ENCODE data around the gene BRD1.

BRD1 gene

DNA sequence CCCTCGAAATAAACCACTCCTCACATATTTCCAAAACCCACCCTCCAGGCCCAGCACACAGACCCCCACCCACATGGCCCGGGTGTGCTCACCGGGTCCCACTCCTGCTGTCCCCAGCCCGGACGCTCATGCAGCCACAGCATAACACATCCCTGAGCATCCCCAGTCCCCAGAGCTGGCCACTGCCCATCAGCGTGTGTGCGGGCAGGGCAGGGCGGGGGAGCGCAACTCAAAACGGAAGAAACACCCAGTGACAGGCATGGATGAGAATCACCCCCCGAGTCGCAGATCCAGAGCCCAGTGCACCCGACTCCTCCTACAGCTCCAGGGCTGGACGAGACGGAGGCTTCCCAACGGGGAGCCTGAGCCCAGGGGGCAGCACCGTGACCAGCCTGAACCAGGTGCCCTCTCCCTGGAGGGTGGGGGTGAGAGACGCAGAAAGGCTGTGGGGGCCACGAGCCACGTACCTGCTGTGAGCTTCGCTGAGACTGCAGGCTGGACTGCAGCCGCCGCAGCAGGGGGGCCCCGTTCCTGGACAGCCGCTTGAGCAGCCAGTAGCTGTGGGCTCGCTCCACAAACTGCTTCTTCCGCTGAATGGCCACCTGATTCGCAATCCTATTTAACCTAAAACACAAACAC is 23.8 kb downstream of the BRD1 start:
- Histone ChIP-seq H3K36me3 (peaks cover 48% of the 10 kb centered on the region), H3K9me3 (no peaks in the 10 kb centered on the region), H3K4me1 (ENCODE audit: control insufficient read depth in 1 of 2, insufficient read depth in 1 of 2, low read depth in 1 of 2, low read length in 1 of 2) (peaks cover 0 to 8% of the 10 kb centered on the region in 2 experiments), H3K4me3 (ENCODE audit: low read depth in 1 of 2, low read length in 1 of 2) (no peak overlapping the region), H3K27me3 (no peaks in the 10 kb centered on the region), H3K27ac (no peak overlapping the region)
- TF ChIP-seq, protein P1, sequence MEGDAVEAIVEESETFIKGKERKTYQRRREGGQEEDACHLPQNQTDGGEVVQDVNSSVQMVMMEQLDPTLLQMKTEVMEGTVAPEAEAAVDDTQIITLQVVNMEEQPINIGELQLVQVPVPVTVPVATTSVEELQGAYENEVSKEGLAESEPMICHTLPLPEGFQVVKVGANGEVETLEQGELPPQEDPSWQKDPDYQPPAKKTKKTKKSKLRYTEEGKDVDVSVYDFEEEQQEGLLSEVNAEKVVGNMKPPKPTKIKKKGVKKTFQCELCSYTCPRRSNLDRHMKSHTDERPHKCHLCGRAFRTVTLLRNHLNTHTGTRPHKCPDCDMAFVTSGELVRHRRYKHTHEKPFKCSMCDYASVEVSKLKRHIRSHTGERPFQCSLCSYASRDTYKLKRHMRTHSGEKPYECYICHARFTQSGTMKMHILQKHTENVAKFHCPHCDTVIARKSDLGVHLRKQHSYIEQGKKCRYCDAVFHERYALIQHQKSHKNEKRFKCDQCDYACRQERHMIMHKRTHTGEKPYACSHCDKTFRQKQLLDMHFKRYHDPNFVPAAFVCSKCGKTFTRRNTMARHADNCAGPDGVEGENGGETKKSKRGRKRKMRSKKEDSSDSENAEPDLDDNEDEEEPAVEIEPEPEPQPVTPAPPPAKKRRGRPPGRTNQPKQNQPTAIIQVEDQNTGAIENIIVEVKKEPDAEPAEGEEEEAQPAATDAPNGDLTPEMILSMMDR (IDR thresholded peaks at IDR 0.05) = no peak

DNA sequence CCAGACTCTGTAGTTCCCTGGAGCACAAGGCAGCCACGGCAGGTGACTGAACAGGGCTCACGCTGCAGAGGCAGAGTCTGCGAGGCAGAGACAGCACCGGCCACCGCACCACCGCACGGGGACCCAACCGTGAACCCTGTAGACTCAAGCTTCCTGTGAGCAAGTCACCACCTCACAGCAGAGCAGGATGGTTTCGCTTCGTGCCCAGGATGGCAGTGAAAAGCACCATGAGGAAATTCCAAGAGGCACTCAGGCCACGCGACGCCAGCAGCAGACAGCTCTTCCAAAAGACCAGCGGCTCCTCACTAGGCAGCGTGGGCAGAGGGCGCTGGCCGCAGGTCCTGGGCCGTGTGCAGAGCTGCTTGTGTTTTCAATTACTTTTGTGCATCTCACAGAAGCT is 24.5 kb downstream of the BRD1 start:
- Histone ChIP-seq H3K27ac (no peak overlapping the region), H3K4me1 (ENCODE audit: control insufficient read depth in 1 of 2, insufficient read depth in 1 of 2, low read depth in 1 of 2, low read length in 1 of 2) (peaks cover 0 to 5% of the 10 kb centered on the region in 2 experiments), H3K36me3 (peaks cover 55% of the 10 kb centered on the region), H3K4me3 (ENCODE audit: low read depth in 1 of 2, low read length in 1 of 2) (no peak overlapping the region), H3K27me3 (no peaks in the 10 kb centered on the region), H3K9me3 (no peaks in the 10 kb centered on the region)
- TF ChIP-seq, protein P1 (IDR thresholded peaks at IDR 0.05) = no peak

DNA sequence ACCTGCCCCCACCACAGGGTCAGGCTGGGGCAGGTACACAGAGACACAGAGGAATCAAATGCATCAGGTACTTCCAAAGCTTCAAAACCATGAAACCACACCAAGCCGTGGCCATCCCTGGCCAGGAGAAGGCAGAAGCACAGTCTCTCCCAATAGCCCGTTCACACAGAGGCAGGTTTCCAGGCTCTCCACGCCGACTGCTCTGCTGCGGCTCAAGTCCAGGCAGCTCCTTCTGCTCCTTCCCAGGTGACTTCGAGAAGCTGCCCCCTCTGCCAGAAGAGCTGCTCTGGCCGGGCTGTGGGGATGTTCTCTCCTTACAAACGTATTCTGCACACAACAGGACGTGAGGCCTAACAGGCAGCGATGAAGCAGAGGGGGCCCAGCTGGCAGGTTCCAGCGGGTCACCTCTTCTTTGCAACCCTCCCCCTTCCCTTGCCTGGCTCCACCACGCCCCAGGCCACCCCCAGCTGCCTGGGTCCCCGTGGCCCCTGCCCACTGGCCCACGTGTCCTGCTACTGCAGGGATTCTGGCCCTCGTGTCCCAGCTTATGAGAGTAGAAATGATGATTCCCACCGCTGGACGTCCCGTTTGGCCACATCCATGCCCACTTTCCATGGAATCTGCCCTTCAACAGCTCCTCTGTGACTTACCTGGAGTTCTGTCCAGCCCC is 26.1 kb downstream of the BRD1 start:
- H3K9me3 ChIP-seq = no peaks in the 10 kb centered on the region
- H3K4me3 ChIP-seq (ENCODE audit: low read depth in 1 of 2, low read length in 1 of 2) = no peak overlapping the region
- TF ChIP-seq, protein P1 (IDR thresholded peaks at IDR 0.05) = no peak
- H3K4me1 ChIP-seq (ENCODE audit: control insufficient read depth in 1 of 2, insufficient read depth in 1 of 2, low read depth in 1 of 2, low read length in 1 of 2) = no peaks in the 10 kb centered on the region
- no peaks in the 10 kb centered on the region for H3K27me3 ChIP-seq
- peaks cover 71% of the 10 kb centered on the region for H3K36me3 ChIP-seq
- no peak overlapping the region for H3K27ac ChIP-seq

DNA sequence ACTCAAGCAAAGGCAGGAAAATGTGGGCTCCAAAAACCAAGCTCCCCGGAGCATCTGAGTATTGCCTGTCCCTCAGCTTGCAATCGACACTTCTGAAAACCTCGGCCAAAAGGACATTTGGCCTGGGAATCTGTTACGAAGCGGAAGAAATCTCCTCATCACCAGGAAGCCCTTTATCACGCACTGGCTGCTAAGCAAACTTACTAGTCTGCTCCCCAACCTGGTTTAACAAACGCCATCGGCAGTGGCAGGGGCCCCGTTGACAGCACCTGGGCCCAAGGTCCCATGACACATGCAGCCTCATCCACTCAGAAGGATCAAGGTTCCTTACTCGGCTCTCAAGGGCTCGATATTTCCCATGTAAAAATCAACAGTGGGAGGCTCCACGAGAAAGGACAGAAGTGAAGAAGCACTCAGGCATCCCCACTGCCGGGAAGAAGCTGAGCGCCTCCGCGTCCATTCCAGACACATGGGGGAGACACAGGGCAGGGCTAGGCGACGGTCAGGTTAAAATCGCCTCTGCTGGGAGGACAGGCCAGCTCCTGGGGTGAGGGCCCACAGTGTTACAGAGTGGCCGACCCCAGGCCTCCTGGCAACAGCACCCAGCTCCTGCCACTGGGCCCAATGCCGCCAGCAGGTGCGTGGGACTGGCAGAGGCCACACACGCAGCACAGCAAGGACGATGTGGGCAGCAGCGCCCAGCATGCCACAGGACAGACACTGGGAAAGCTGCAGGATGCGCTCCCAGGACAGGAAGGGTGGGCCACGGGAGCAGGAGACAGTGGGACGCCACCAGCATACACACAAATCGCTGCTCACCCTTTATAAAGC is 27.1 kb downstream of the BRD1 start:
- Histone ChIP-seq H3K36me3 (peaks cover 80% of the 10 kb centered on the region), H3K4me1 (ENCODE audit: control insufficient read depth in 1 of 2, insufficient read depth in 1 of 2, low read depth in 1 of 2, low read length in 1 of 2) (no peaks in the 10 kb centered on the region), H3K27me3 (no peaks in the 10 kb centered on the region), H3K4me3 (ENCODE audit: low read depth in 1 of 2, low read length in 1 of 2) (no peak overlapping the region), H3K27ac (no peak overlapping the region), H3K9me3 (no peaks in the 10 kb centered on the region)
- TF ChIP-seq, protein P1 (IDR thresholded peaks at IDR 0.05) = no peak

DNA sequence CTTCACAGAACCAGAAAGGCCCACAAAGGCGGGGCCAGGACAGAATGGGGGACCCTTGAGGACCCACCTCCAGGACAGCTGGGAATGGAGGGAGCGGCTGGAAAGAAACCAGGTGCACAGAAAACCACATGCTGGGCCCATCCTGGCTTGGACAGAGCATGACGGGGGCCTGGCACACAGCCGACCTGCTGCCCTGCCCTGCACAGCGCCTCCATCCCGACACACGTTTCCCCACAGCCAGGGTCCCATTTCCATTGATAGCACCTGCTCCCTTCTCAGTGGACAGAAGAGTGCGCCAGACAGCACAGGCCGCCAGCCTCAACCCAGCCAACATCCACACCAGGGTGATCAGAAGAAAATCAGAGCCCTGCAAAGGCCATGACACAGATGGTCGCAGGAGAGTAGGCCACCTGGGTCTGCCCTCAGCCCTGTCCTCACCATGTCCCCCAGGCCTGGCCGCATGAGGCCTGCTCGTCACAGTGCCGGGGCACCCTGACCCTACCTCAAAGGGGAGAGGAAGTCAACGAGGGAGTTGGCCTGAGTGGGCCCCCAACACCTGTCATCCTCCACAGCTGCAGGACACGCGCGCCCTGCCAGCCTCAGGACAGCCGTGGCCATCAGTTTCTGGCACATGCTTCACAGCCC is 28.1 kb downstream of the BRD1 start:
- H3K36me3 ChIP-seq = peaks cover 83% of the 10 kb centered on the region
- H3K27ac ChIP-seq = no peak overlapping the region
- H3K4me1 ChIP-seq (ENCODE audit: control insufficient read depth in 1 of 2, insufficient read depth in 1 of 2, low read depth in 1 of 2, low read length in 1 of 2) = no peaks in the 10 kb centered on the region
- TF ChIP-seq, protein P1 (IDR thresholded peaks at IDR 0.05) = no peak
- no peaks in the 10 kb centered on the region for H3K9me3 ChIP-seq
- H3K27me3 ChIP-seq = no peaks in the 10 kb centered on the region
- no peak overlapping the region for H3K4me3 ChIP-seq (ENCODE audit: low read depth in 1 of 2, low read length in 1 of 2)
